NCI-H82 treated with DMSO at 0.1 percent for 48 hours (cell line): ENCODE data around the gene GRIN1.

Source experiments
- DNase-seq: peaks from one replicate; lab custom pipeline; 2025; ENCODE audit not compliant: unreplicated experiment; lab: John Stamatoyannopoulos, UW

The GRIN1 gene

GRCh38 chr9:137163365-137163715 is 24.4 kb downstream of the GRIN1 start:
- no peak for DNase-seq

DNA sequence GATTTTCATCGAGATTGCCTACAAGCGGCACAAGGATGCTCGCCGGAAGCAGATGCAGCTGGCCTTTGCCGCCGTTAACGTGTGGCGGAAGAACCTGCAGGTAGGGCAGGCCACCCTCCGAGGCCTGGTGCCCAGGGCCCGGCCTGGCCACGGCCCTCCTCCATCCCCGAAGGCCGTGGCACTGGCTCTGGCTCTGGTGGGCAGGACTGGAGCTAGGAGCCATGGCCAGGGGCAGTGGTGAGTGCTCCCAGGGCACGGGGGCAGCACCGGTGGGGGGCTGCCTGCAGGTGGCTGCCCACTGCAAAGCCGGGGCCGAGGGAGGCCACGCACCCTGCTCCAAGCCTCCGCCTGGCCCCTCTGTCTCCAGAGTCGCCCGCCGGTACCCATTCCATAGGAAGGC is 24.9 kb downstream of the GRIN1 start:
- no peak for DNase-seq

- DNase-seq, result no peak
These were observed 25.7 kb downstream of the GRIN1 start for GRCh38 chr9:137164370-137165249.

- no peak for DNase-seq
These were observed 26.4 kb downstream of the GRIN1 start for GRCh38 chr9:137165250-137165836.

GRCh38 chr9:137166380-137167229 is 27.7 kb downstream of the GRIN1 start:
- DNase-seq, result no peak

- DNase-seq, result no peak
These were observed 28.4 kb downstream of the GRIN1 start for GRCh38 chr9:137167277-137167746.

GRCh38 chr9:137167747-137168572 is 29.0 kb downstream of the GRIN1 start:
- no peak for DNase-seq

DNA sequence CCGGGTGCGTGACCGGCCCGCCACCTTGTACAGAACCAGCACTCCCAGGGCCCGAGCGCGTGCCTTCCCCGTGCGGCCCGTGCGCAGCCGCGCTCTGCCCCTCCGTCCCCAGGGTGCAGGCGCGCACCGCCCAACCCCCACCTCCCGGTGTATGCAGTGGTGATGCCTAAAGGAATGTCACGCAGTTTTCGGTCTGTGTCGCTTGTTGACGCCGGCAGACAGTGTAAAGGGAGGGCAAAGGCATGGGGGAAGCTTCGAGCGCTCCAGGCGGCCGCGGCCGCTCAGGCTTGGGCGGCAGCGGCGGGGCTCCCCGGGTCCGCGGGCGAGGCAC is 29.6 kb downstream of the GRIN1 start:
- no peak for DNase-seq

- no peak for DNase-seq
These were observed 30.2 kb downstream of the GRIN1 start for GRCh38 chr9:137168904-137169856.

DNA sequence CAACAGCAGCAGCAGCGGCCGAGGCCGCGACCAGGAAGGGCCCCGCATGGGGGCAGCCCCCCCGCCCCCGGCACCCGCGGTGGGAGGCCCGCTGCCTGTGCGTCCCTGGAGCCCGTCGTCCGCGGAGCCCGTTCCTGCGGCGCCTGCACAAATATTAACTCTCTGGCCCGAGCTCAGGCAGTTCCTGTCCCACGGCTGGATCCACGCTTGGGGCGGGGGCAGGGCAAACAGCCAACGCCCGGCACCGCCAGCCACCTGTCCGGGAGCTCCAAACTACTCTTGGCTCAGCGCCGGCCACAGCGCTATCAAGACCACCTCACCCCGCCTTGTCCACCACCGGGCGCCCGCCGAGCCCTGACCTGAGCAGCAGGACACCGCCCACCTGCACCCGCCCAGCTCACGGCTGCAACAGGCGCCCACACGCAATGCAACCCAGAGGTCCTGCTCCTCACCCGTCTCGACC is 31.0 kb downstream of the GRIN1 start, which contains the start of gene LRRC26:
LRRC26 (minus strand) TSS at position 156 of the 463 bp plus-strand sequence; CDS start at position 48, 108 bp downstream.
- DNase-seq, result no peak

GRCh38 chr9:137170486-137171148 is 31.7 kb downstream of the GRIN1 start:
- DNase-seq, result no peak

DNA sequence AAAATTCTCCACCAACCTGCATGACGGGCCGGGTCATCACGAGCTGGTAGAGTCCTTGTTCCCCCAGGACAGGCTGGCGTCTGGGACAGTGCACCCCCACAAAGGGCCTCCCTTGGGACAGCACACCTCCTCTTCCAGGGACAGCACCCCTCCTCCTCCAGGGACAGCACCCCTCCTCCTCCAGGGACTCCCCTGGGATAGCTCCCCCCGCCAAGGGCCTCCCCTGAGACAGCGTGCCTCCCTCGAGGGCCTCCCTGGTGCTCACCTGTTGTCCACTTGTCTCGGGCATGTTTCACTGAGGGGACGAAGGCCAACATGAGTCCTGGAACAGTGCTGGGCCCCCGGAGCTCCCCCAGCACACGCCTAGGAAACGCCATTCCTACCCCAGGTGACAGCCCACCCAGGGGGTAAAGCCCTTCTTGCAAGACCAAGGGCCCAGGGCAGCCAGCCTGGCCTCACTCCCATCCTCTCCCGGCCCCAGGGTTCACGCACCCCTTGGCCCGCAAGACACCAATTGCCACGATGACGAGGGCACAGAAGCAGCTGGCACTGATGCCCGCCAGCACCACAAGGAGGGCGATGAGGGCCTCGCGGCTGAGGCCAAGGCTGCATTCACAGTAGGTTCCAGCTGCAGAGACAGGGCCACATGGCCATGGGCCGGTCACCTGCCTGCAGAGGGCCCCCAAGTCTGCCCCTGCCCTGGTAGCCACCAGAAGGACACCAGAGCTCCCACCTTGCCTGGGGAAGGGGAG is 32.4 kb downstream of the GRIN1 start:
- DNase-seq, result no peak

DNA sequence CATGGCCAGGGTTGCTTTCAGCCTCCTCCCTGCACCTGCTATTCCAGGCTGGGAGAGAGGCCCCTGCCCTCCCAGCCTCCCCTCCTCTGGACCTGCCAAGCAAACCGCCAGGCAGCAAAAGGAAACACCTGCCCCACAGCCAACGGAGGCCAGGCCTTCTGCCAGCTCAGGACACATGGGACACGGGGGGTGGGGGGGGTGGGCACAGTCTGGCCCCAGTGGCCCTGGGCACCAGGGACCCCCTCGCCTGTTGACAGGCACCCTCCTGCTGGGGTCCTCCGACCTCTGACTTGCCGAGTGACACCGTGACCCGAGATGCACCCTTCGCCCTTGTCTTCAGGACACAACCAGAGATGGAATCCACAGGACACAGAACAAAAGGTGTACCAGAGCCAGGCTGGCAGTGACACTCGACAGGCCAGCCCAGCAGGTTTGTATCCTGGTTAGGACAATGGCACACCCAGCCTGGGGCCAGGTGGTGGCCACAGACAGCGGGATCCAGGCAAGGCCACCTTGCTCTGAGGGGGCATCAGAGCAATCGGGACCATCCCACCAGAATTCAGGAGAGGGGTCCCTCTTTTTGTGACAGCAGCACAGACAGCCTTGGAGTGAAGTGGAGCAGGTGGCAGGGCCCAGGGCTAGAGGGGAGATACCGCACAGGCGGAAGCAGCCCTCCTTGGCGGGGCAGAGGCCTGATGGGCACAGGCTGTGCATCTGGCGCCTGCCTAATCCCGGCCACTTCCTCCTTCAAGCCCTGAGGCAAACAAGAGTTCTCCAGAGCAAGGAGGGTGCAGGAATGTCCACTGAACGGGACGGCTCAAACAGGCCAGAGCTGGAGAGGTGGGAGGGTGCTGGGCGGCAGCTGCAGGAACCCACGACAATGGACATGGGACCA is 34.2 kb downstream of the GRIN1 start:
- DNase-seq, result no peak

DNA sequence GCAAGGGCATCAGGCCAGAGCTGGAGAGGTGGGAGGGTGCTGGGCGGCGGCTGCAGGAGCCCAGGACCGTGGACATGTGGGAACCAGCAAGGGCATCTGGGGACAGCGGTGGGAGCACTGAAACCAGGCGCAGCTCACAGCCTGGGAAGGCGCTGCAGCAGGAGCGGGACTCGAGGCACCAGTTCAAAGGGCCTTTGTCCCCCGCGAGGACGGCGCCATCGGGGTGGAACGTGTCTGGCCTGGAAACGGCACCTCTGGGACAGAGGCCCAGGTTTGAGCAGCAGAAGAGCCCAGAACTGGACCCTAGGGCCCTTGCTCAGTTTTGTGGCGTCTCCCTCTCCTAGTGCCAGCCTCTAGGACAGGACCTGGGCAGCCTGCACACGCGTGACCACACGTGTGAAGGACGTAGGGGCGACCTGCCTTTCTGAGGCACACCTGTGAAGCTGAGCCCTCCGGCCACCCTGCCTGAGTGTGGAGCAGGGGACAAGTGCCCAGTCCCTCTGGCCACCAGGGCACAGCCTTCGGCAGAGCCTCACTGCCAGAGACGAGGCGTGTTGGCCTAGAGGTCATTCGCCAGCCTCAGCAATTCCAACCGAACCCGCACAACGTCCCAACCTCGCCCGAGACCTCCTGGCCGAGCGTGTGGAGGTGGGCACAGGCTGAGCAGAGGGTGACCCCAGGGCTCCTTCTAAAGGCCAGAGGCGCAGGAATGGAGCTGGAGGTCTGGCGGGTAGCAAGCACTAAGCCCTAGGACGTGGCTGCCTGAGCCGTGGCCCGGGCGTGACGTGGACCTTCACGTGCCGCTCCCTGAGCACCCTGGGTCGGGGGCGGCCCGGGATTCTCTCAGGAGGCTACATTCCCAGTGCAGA is 35.1 kb downstream of the GRIN1 start:
- DNase-seq, result no peak

DNA sequence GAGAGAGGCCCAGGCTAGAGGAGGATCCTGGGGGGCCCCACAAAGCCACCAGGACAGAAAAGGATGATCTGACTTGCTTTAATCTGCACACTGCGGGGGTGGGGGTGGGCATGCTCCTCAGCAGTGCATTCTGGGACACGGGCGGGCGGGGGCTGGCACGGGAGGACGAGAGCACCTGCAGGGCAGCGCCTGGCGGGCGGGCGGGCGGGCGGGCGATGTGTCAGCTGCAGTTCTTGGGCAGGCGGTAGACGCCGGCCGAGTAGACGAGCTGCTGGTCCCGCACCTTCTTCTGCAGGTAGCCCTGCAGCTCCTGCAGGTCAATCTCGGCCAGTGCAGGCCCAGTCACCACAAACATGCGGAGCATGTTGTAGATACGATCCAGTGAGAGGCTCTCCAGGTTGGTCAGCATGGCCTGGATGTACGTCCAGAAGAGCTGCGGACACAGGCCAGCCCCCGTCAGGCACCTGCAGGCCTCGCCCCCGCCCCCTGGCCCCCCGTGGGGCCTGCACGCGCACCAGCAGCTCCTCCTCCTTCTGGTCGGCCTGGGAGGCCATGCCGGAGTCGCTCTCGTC is 35.9 kb downstream of the GRIN1 start:
- DNase-seq, result no peak

DNA sequence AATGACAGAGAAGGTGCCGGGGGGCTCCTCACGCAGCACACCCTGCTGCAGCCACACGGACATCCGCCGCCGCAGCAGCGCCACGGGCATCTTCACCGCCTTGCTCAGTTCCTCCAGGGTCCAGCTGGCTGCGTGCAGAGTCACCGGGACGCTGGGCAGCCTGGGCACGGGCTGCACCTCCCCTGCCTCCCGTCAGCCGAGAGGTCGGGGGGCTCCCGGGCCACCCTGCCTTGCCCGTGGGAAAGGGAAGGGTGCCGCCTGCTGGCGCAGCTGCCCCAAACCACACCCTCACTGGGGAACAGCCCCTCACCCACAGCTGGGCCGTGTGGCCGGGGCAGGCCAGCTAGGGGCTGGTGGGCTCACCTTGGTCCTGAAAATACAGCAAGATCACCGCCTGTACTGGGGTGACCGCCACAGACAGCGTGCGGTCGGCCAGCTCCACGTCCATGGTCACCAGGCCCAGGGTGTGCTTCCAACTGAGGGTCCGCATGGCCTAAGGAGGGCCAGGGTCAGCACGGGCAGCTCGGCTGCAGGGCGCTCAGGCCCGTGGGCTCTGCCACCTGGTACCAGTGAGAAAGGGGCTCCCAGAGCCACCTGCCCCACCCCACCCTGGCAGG is 36.5 kb downstream of the GRIN1 start:
- DNase-seq, result no peak
